AG10803 (cell line): Measurements from ENCODE around the gene MSI1.
A peak's percentile ranks its signal among the peaks of the same experiment; 100 is the strongest.

Source experiments
- DNase-seq: peaks from one replicate; pipeline ENCODE4 v3.0.0; 2010; ENCODE audit warnings: low read depth
- H3K4me3 ChIP-seq: 2 replicates; pipeline ENCODE4 v1.5.1; 2011; ENCODE audit warnings: mild to moderate bottlenecking, low read length, control low read depth
- TF ChIP-seq, protein P1 (sequence below): conservative IDR thresholded peaks from 2 replicates; pipeline ENCODE4 v1.5.1; 2011; ENCODE audit warnings: mild to moderate bottlenecking, low read length, control low read depth, inconsistent platforms

Gene MSI1

DNA sequence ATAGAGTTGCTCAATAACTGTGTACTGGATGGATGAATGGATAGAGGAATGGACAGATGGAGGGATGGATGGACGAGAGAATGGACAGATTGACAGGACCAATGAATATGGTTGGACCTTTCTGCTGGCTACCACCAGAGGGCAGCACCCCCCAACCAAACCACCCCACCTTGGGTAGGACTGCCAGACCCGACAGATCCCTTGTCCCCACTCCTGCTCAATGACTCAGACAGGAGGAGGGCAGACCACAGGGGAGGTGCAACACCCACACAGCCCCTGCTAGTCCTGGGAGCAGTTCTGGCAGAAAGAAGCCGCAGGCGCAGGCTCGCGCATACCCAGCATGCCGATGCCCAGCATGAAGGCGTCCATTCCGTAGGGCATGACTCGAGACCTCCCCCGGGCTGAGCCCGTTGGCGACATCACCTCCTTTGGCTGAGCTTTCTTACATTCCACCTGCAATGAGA is 12.4 kb downstream of the MSI1 start:
- TF ChIP-seq, protein P1, sequence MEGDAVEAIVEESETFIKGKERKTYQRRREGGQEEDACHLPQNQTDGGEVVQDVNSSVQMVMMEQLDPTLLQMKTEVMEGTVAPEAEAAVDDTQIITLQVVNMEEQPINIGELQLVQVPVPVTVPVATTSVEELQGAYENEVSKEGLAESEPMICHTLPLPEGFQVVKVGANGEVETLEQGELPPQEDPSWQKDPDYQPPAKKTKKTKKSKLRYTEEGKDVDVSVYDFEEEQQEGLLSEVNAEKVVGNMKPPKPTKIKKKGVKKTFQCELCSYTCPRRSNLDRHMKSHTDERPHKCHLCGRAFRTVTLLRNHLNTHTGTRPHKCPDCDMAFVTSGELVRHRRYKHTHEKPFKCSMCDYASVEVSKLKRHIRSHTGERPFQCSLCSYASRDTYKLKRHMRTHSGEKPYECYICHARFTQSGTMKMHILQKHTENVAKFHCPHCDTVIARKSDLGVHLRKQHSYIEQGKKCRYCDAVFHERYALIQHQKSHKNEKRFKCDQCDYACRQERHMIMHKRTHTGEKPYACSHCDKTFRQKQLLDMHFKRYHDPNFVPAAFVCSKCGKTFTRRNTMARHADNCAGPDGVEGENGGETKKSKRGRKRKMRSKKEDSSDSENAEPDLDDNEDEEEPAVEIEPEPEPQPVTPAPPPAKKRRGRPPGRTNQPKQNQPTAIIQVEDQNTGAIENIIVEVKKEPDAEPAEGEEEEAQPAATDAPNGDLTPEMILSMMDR, result peak; percentile 91
- DNase-seq, result peak; percentile 76
- no peak overlapping the region for H3K4me3 ChIP-seq

DNA sequence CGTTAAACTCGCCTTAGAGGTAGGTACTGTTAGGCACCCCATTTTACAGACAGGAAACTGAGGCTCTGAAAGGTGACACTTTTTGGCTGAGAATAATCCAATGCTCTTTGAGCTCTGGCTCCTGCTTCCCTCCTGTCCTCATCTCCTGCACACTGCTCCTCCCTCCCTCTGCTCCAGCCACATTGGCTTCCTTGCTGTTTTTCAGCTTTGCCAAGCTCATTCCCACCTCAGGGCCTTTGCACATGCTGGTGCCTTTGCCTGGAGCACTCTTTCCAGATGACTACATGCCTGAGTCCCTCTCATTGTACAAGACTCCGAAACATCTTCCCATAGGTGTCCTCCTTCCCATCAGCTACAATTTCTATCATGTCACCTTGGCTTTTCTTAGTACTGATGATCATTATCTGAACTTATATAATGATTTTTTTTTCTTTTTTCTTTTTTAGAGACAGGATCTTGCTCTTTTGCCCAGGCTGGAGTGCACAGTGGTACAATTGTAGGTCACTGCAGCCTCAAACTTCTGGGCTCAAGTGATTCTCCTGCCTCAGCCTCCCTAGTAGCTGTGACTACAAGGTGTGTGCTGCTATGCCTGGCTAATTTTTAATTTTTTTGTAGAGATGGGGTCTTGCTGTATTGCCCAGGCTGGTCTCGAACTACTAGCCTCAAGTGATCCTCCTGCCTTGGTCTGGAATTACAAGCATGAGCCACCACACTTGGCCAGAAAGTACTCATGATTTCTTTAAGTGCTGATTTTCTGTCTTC is 15.2 kb downstream of the MSI1 start:
- H3K4me3 ChIP-seq, result no peak overlapping the region
- TF ChIP-seq, protein P1, result no peak
- DNase-seq, result no peak

DNA sequence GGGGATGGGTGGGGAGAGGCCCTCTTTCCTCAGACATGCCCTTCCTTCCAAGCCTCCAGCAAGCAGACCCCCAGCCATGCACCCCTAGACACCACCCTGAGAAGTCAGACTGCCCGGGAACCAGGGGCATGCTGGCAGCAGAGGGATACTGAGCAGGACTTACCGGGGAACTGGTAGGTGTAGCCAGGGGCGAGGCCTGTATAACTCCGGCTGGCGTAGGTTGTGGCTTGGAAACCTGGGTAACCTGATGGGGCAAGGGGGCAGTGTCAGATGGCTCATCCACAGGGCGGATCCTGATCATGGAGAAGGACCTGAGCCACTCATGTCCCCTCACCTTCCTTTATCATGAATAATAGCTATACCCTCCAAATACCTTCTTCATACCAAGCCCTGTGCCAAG is 15.8 kb downstream of the MSI1 start:
- no peak for DNase-seq
- TF ChIP-seq, protein P1, result no peak
- no peak overlapping the region for H3K4me3 ChIP-seq

DNA sequence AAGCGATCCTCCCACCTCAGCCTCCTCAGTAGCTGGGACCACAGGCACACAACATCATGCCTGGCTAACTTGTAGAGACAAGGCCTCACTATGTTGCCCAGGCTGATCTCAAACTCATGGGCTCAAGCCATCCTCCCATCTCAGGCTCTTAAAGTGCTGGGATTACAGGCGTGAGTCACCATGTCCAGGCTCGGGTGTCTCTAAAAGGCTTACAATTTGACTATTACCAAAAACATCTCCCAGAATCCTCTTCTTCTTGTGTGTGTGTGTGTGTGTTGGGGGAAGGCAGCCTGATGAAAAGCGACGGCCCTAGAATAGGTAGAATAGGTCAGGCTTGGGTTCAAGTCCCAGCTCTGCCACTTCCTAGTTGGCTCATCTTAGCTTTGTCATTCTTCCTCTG is 16.8 kb downstream of the MSI1 start:
- no peak overlapping the region for H3K4me3 ChIP-seq
- DNase-seq, result peak; percentile 29

DNA sequence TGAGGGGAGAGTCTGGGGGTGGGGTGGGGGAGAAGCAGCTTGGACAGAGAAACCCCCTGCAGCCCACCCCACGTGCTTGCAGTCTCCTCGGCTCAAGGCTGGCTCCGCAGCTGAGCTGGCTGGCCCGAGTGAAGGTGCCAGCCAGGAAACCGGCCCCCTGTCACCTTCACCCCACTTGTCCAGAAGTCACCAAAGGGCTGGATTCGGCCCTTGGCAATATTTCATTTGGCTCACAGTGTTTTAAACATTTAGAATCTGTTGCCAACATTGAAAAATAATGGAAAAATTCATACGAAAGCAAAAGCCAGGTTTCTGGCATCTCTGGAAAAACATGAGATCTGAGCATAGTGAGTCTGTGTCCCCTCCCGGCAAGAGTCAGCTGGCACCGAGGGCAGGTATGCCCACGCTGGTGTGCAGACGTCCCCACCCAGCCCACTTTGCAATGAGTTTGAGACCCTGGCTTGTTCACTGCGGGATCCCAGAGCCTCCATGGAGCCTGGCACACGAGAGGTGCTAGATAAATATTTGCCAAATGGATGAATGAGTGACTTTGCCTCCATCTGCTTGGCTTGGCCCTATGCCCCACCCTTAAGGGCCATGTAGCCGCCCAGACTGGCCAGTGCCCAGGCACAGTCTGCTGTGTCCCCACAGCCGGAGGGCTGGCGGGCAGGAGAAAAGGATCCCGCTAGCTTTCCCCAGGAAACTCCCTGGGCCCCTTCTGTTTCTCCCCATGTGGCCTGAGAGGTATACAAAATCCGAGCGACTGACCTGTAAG is 18.2 kb downstream of the MSI1 start:
- no peak overlapping the region for H3K4me3 ChIP-seq
- no peak for DNase-seq
- TF ChIP-seq, protein P1, result no peak

More for the DNA sequence above, 16.8 kb downstream of the MSI1 start:
- TF ChIP-seq, protein P1, result no peak

DNA sequence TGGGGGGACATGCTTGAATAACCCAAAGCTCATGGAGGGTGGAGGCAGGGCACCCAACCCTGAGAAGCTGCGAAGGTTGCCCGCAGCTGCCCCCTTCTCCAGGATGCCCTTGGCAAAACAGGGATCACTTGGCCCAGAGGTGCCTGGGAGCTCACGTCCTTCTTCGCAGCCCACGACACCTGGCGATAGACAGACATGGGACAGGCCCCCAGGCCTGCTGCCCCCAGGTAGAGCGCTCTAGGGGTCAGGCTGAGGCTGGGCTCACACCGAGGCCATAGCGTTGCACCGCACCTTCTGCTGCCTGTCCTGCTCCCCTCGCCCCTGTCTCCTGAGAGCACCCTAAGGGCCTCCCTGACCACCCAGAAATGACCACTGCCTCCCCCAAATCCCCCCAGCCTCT is 21.2 kb downstream of the MSI1 start:
- H3K4me3 ChIP-seq, result no peak overlapping the region
- DNase-seq, result no peak
- TF ChIP-seq, protein P1, result no peak
